Endothelial cell of umbilical vein (primary cell): ENCODE measurements around the gene ZBTB37. TPM values are rescaled to one million over a fixed set of nuclear protein-coding genes. Genes with fewer than 3 reads are reported as not detected.

ENCODE experiments used
- BruUV-seq: library from RNA; stranded (reverse); fragments of 400-500 nt; replicated peaks from 2 replicates; lab custom pipeline; 2021; lab: Mats Ljungman, UMichigan
- CTCF ChIA-PET: fragments of 300-600, 350-600 bp; sonication (Branson Sonifier 250); formaldehyde crosslinking; loops from one replicate; lab custom pipeline; 2021; ENCODE audit warnings: antibody characterized with exemption, inconsistent platforms; lab: Charles Lee
- POLR2A ChIA-PET: fragments of 300-600, 350-600 bp; sonication (Branson Sonifier 250); formaldehyde crosslinking; loops from one replicate; lab custom pipeline; 2021; ENCODE audit warnings: antibody characterized with exemption, inconsistent platforms; lab: Charles Lee
- DNase-seq: peaks from one replicate; pipeline ENCODE4 v3.0.0-alpha.2; 2011; ENCODE audit warnings: low read depth, low spot score
- FAIRE-seq: peaks from 2 replicates; lab custom pipeline; 2011; peaks lifted over from hg19 to GRCh38; lab: Jason Lieb, UNC
- H2AFZ ChIP-seq: 2 replicates; pipeline ENCODE4 v1.6.0; 2012; ENCODE audit warnings: low read depth, low read length, control low read depth, inconsistent platforms
- H3K27ac ChIP-seq: 2 replicates; pipeline ENCODE4 v1.5.1; 2011; ENCODE audit warnings: low read depth, mild to moderate bottlenecking, control low read depth, low read length, moderate library complexity; ENCODE audit not compliant: insufficient read depth
- H3K27me3 ChIP-seq, 2 experiments: 2 replicates each; pipeline versions ENCODE4 v1.6.0 to v1.6.1; 2011; ENCODE audit warnings: low read length in 2 of 2, mixed read lengths in 1 of 2; ENCODE audit not compliant: control insufficient read depth in 2 of 2, insufficient read depth in 2 of 2
- H3K36me3 ChIP-seq, 2 experiments: 2 replicates in 1 of 2; 3 replicates in 1 of 2; pipeline ENCODE4 v1.5.1; 2011; ENCODE audit warnings: low read length in 2 of 2, mild to moderate bottlenecking in 1 of 2, moderate library complexity in 1 of 2; ENCODE audit not compliant: control insufficient read depth in 2 of 2, insufficient read depth in 2 of 2; ENCODE audit errors: extremely low read depth in 1 of 2
- H3K4me1 ChIP-seq: 3 replicates; pipeline ENCODE4 v1.5.1; 2011; ENCODE audit warnings: mild to moderate bottlenecking, low read length; ENCODE audit not compliant: control insufficient read depth, insufficient read depth; ENCODE audit errors: extremely low read depth
- H3K4me2 ChIP-seq: 2 replicates; pipeline ENCODE4 v1.6.1; 2011; ENCODE audit warnings: low read length, control low read depth, mixed read lengths; ENCODE audit not compliant: insufficient read depth
- H3K4me3 ChIP-seq, 3 experiments: fragments of 200-600 bp in 1 of 3; sonication (generic), shearing (Covaris generic) in 1 of 3; replicated peaks in 1 of 3; 2 replicates each; pipeline ENCODE4 v1.5.1; 2011 to 2016; ENCODE audit warnings: control low read depth in 3 of 3, low read length in 3 of 3, mild to moderate bottlenecking in 2 of 3, inconsistent platforms in 1 of 3, low read depth in 1 of 3, moderate library complexity in 1 of 3; ENCODE audit not compliant: insufficient read depth in 1 of 3
- H3K79me2 ChIP-seq: 2 replicates; pipeline ENCODE4 v1.6.0; 2012; ENCODE audit warnings: low read length, inconsistent platforms; ENCODE audit not compliant: control insufficient read depth, insufficient read depth
- H3K9ac ChIP-seq: replicated peaks from 2 replicates; pipeline ENCODE3; 2011; ENCODE audit warnings: low read length, control low read depth; ENCODE audit not compliant: insufficient read depth; ENCODE audit errors: extremely low read depth
- H3K9me1 ChIP-seq: replicated peaks from 3 replicates; pipeline ENCODE4 v1.6.0; 2011; ENCODE audit warnings: mild to moderate bottlenecking, low read length; ENCODE audit not compliant: control insufficient read depth, insufficient read depth; ENCODE audit errors: extremely low read depth
- H3K9me3 ChIP-seq: replicated peaks from 2 replicates; pipeline ENCODE4 v1.5.1; 2012; ENCODE audit warnings: low read length, inconsistent platforms; ENCODE audit not compliant: control insufficient read depth, insufficient read depth
- H4K20me1 ChIP-seq: replicated peaks from 2 replicates; pipeline ENCODE3; 2011; ENCODE audit warnings: mild to moderate bottlenecking, low read length; ENCODE audit not compliant: control insufficient read depth, insufficient read depth; ENCODE audit errors: extremely low read depth
- EZH2 ChIP-seq: IDR thresholded peaks from 2 replicates; pipeline ENCODE4 v1.6.1; 2012; ENCODE audit warnings: borderline replicate concordance, low read depth, mild to moderate bottlenecking, moderate library complexity, low read length, inconsistent platforms; ENCODE audit not compliant: severe bottlenecking
- FOS ChIP-seq: IDR thresholded peaks from 2 replicates; pipeline ENCODE4 v1.6.1; 2011; ENCODE audit warnings: mild to moderate bottlenecking, low read length, moderate library complexity, borderline replicate concordance; ENCODE audit not compliant: insufficient read depth
- GATA2 ChIP-seq: IDR thresholded peaks from 2 replicates; pipeline ENCODE4 v1.7.0; 2011; ENCODE audit warnings: low read depth, mild to moderate bottlenecking, moderate library complexity, mixed read lengths, low read length; ENCODE audit not compliant: insufficient read length, insufficient read depth
- JUN ChIP-seq: IDR thresholded peaks from 2 replicates; pipeline ENCODE4 v1.6.1; 2011; ENCODE audit warnings: borderline replicate concordance, low read depth; ENCODE audit not compliant: insufficient read length, insufficient read depth
- MYC ChIP-seq: IDR thresholded peaks from one replicate; pipeline ENCODE4 v1.6.1; 2011; ENCODE audit warnings: mild to moderate bottlenecking, low read depth, low read length
- POLR2A ChIP-seq: IDR thresholded peaks from 2 replicates; pipeline ENCODE4 v1.6.1; 2012; ENCODE audit warnings: low read depth, mild to moderate bottlenecking, control low read depth, low read length
- POLR2AphosphoS5 ChIP-seq: IDR thresholded peaks from 2 replicates; pipeline ENCODE4 v1.6.1; 2012; ENCODE audit warnings: low read depth, mild to moderate bottlenecking, control low read depth, low read length, moderate library complexity; ENCODE audit not compliant: insufficient read depth
- dilution Hi-C: fragments of 300-500 bp; cut with MboI; formaldehyde crosslinking; loops from one replicate; pipeline ENCODE4 v1.15.0; 2019; ENCODE audit warnings: low sequenced_read_pairs; ENCODE audit not compliant: extremely low pct_ligation_motif_present
- intact Hi-C: fragments of 100-400 bp; cut with micrococcal nuclease; formaldehyde crosslinking; loops from one replicate; pipeline ENCODE4 v1.10.0; 2022
- polyA plus RNA-seq, 4 experiments: library from polyadenylated mRNA; depleted of rRNA in 3 of 4; stranded (reverse) in 3 of 4; unstranded in 1 of 4; fragments of >200 nt; gene quantifications; 2 replicates each; pipeline versions ENCODE4 v1.2.1 to v1.2.3, GENCODE V29; 2011 to 2012; ENCODE audit warnings: missing spikeins in 1 of 4
- total RNA-seq: library from RNA; stranded (reverse); gene quantifications from 2 replicates; pipeline ENCODE4 v1.2.3, GENCODE V29; 2021
- TF ChIP-seq, protein P1 (sequence below): IDR thresholded peaks from 2 replicates; pipeline ENCODE4 v1.6.1; 2011; ENCODE audit not compliant: insufficient read depth, insufficient read length
- TF ChIP-seq, protein P2 (sequence below), 2 donors: IDR thresholded peaks; 1 replicate in 1 of 2; 2 replicates in 1 of 2; pipeline ENCODE4 v1.5.1; 2011; ENCODE audit warnings: low read length in 2 of 2, mild to moderate bottlenecking in 2 of 2, moderate library complexity in 2 of 2, control low read depth in 1 of 2, inconsistent platforms in 1 of 2, low read depth in 1 of 2; ENCODE audit not compliant: insufficient read depth in 1 of 2; ENCODE audit errors: extremely low read depth in 1 of 2

ZBTB37 gene
- total and polyA plus RNA-seq, 2 donors (not counting 3 experiments of a cell fraction or from before 2014, with no cell fraction given): 0.94 to 5.9 TPM

DNA sequence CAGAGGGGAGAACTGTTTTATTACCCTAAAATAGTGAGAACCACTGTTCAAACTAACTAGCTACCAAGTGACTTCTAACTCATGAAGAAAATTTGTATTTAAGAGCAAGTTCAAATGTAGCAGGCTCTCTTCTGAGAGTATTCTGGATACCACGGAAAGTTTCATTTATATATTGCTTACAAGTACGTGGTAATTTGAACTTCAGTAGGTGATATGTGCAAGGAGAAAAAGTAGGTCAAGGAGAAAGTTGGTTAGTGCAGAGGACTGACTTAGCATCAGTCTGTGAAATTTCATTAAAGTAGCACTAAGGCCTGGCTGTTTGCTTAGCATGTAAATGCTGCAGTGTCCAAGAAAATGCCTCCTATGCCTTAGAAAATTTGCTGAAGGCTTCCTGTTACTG, 32.2 kb downstream of the ZBTB37 start:
- Histone ChIP-seq H3K9me1 (no peaks in the 10 kb centered on the region), H3K4me1 (no peaks in the 10 kb centered on the region), H2AFZ (no peak overlapping the region), H4K20me1 (no peaks in the 10 kb centered on the region), H3K27ac (no peak overlapping the region), H3K9me3 (no peaks in the 10 kb centered on the region), H3K27me3 (no peaks in the 10 kb centered on the region), H3K36me3 (no peaks in the 10 kb centered on the region), H3K4me3 (no peak overlapping the region), H3K4me2 (no peak overlapping the region), H3K79me2 (no peaks in the 10 kb centered on the region), H3K9ac (no peak overlapping the region)
- DNase-seq: no peak
- intact Hi-C loops (no loop called here), dilution Hi-C loops (no loop called here)
- BruUV-seq: no TSS peak
- ChIA-PET CTCF (no interaction called here), POLR2A (no interaction called here)
- no peak for FAIRE-seq
- TF ChIP-seq POLR2AphosphoS5: no peak
- TF ChIP-seq GATA2: no peak
- TF ChIP-seq, protein P1, sequence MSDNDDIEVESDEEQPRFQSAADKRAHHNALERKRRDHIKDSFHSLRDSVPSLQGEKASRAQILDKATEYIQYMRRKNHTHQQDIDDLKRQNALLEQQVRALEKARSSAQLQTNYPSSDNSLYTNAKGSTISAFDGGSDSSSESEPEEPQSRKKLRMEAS: no peak
- TF ChIP-seq JUN: no peak
- TF ChIP-seq POLR2A: no peak
- no peak for TF ChIP-seq MYC
- no peak for TF ChIP-seq EZH2
- TF ChIP-seq, protein P2, sequence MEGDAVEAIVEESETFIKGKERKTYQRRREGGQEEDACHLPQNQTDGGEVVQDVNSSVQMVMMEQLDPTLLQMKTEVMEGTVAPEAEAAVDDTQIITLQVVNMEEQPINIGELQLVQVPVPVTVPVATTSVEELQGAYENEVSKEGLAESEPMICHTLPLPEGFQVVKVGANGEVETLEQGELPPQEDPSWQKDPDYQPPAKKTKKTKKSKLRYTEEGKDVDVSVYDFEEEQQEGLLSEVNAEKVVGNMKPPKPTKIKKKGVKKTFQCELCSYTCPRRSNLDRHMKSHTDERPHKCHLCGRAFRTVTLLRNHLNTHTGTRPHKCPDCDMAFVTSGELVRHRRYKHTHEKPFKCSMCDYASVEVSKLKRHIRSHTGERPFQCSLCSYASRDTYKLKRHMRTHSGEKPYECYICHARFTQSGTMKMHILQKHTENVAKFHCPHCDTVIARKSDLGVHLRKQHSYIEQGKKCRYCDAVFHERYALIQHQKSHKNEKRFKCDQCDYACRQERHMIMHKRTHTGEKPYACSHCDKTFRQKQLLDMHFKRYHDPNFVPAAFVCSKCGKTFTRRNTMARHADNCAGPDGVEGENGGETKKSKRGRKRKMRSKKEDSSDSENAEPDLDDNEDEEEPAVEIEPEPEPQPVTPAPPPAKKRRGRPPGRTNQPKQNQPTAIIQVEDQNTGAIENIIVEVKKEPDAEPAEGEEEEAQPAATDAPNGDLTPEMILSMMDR (IDR thresholded peaks at IDR 0.05; ENCODE audit: extremely low read depth in 1 of 2, insufficient read depth in 1 of 2, low read depth in 1 of 2, low read length in 2 of 2): no peak
- no peak for TF ChIP-seq FOS
